ENCODE measurements around the gene SMAD7.

Gene SMAD7

GRCh38 chr18:48893061-48893607 lies 57.6 kb downstream of the SMAD7 start:
- TF ChIP-seq FOXP2 (optimal IDR thresholded peaks at IDR 0.05; ENCODE audit: borderline replicate concordance, extremely low read depth, extremely low read length, insufficient read depth) = no peak
- no peak for TF ChIP-seq TAF1 (IDR thresholded peaks at IDR 0.05; ENCODE audit: borderline replicate concordance, insufficient read depth, low read length)

DNA sequence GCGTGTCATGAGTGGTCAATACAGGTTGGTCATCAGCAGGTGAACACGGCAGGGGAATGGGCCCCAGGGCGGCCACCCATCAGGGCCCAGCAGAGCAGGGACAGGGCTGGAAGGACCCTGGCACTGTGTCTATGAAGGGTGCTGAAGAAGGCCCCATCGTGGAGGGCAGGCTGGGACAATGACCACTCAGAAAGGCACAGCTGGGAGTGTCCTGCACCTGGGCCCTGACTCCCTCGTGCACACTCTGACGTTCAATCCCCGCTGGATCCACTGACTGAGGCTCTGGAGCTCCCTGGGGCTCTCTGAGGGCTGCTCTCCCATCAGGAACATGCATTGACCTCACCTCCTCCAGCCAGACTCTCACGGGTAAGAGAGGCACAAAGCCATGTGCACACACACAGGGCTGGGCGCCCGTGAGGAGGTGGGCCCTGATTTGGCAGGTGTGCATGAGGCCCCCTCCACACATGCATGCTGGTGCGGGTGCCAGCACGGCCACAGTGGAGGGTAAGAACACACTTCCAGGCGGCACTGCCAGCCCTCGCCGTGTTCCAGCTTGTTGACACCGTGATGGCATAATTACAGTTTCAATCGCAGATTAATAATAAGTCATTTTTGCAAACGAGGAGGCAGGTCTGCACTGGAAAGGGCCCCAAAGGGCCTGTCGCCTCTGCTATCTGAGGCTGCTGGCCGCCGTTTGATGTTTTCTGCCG lies 58.5 kb downstream of the SMAD7 start:
- TF ChIP-seq SIN3A (IDR thresholded peaks at IDR 0.05; ENCODE audit: borderline replicate concordance, insufficient read depth, low read length) (no peak), POLR2AphosphoS5 (IDR thresholded peaks at IDR 0.05; ENCODE audit: low read depth, low read length) (no peak), TAF1 (IDR thresholded peaks at IDR 0.05; ENCODE audit: borderline replicate concordance, insufficient read depth, low read length) (no peak), REST (IDR thresholded peaks at IDR 0.05; ENCODE audit: insufficient read depth in 1 of 2, low read depth in 2 of 2, low read length in 2 of 2) (no peak), FOXP2 (optimal IDR thresholded peaks at IDR 0.05; ENCODE audit: borderline replicate concordance, extremely low read depth, extremely low read length, insufficient read depth) (no peak)

- TF ChIP-seq REST (IDR thresholded peaks at IDR 0.05; ENCODE audit: insufficient read depth in 1 of 2, low read depth in 2 of 2, low read length in 2 of 2) (no peak), TAF1 (IDR thresholded peaks at IDR 0.05; ENCODE audit: borderline replicate concordance, insufficient read depth, low read length) (no peak), SIN3A (IDR thresholded peaks at IDR 0.05; ENCODE audit: borderline replicate concordance, insufficient read depth, low read length) (no peak), POLR2AphosphoS5 (IDR thresholded peaks at IDR 0.05; ENCODE audit: low read depth, low read length) (no peak), FOXP2 (optimal IDR thresholded peaks at IDR 0.05; ENCODE audit: borderline replicate concordance, extremely low read depth, extremely low read length, insufficient read depth) (no peak)
Measured at GRCh38 chr18:48891721-48892120, 59.0 kb downstream of the SMAD7 start.

DNA sequence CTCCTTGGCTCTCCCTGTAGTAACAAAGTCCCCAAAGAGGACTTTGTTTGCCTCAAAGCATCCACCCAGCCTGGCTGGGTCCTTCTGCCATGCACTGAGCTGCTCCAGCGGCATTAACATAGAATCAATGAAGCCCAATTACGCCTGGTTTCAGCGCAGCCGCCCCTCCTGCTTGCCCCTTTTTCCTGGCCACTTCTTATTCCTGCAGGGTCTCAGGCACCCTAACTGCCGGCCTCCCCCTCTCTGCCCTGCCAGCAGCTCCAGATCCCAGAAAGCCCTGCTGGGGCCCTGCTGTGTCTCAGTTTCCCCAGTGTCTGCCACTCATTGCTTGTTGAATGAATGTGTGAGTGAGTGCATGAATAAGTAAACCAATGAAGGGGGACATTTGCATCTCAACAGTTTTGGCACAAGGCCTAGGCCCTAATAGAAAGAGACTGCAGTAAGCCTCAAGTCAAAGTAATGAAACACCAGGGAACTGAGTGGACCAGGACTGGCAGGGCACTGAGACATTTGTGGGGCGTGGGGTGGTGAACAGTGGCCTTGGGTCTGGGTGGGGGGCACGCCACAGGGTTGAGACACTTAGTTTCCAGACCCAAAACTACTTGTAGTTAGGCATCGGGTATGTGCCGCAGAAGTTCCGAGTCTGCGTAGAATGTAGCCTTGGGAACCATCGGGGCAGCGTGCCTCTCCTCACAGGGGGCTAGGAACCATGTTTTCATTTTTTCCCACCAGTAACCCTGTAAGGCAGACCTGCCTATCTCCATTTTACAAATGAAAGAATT lies 60.6 kb downstream of the SMAD7 start:
- TF ChIP-seq REST (IDR thresholded peaks at IDR 0.05; ENCODE audit: insufficient read depth in 1 of 2, low read depth in 2 of 2, low read length in 2 of 2) (no peak), SIN3A (IDR thresholded peaks at IDR 0.05; ENCODE audit: borderline replicate concordance, insufficient read depth, low read length) (no peak), FOXP2 (optimal IDR thresholded peaks at IDR 0.05; ENCODE audit: borderline replicate concordance, extremely low read depth, extremely low read length, insufficient read depth) (no peak), TAF1 (IDR thresholded peaks at IDR 0.05; ENCODE audit: borderline replicate concordance, insufficient read depth, low read length) (no peak), POLR2AphosphoS5 (IDR thresholded peaks at IDR 0.05; ENCODE audit: low read depth, low read length) (no peak)

GRCh38 chr18:48889115-48889941 lies 61.4 kb downstream of the SMAD7 start:
- no peak for TF ChIP-seq SIN3A (IDR thresholded peaks at IDR 0.05; ENCODE audit: borderline replicate concordance, insufficient read depth, low read length)
- TF ChIP-seq TAF1 (IDR thresholded peaks at IDR 0.05; ENCODE audit: borderline replicate concordance, insufficient read depth, low read length) = no peak
- TF ChIP-seq POLR2AphosphoS5 (IDR thresholded peaks at IDR 0.05; ENCODE audit: low read depth, low read length) = no peak
- TF ChIP-seq FOXP2 (optimal IDR thresholded peaks at IDR 0.05; ENCODE audit: borderline replicate concordance, extremely low read depth, extremely low read length, insufficient read depth) = no peak
- TF ChIP-seq REST (IDR thresholded peaks at IDR 0.05; ENCODE audit: insufficient read depth in 1 of 2, low read depth in 2 of 2, low read length in 2 of 2) = no peak
